HG02798 (cell line): ENCODE data around the gene BCL11B.

Experiments
- ATAC-seq: cut with Tn5 transposase; IDR thresholded peaks from one replicate; pipeline ENCODE4 v1.9.1; 2021; ENCODE audit warnings: mild to moderate bottlenecking; ENCODE audit not compliant: unreplicated experiment, poor library complexity

BCL11B gene

GRCh38 chr14:99268810-99269707 lies 2.9 kb downstream of the BCL11B start:
- no peak for ATAC-seq

DNA sequence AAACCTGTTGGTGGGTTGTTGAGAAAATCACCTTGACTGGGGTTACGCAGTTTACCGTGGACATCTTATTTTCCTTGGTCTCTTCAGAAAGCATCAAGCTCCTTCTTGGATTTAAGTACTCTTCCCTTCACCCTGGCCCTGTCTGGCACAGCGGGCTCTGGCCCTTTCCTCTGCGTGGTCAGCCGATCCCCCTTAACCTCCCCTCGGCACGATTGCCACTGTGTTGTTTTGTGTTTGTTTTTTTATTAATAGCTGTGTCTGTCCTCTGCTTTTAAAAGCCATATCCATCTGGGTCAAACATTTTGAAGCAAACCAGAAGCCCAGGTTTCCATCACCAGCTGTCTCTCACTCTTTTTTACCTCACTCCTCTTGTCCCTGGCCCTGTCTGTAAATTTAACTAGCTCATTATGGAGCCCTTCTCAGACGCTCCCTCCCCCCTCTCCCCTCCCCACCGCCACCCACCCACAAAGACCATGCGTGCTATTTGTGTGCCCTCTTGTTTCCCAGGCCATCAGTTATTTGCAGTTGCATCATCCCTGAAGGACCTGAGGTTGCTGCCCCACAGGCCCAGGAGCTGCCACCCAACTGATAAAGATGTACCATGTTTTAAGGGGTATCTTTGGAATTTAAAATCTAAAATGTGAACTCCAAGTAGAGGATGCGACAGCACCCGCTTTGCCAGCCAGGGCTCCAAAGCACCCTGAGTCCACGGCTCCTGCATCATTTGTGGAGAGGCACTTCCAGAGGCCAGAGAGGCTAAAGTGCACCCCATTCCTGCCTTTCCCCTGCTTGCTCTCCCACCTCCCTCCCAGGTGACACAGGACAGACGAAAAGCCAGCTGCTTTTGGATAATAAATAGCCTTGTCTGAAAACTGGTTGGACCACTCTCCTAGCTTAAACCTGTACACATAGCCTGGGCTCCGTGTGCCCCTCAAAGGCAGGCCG lies 3.9 kb downstream of the BCL11B start:
- ATAC-seq, result no peak

GRCh38 chr14:99267381-99267780 lies 4.6 kb downstream of the BCL11B start:
- no peak for ATAC-seq

GRCh38 chr14:99266181-99267178 lies 5.5 kb downstream of the BCL11B start:
- peak; percentile 83 for ATAC-seq

GRCh38 chr14:99265571-99265970 lies 6.4 kb downstream of the BCL11B start:
- no peak for ATAC-seq

GRCh38 chr14:99264691-99265450 lies 7.1 kb downstream of the BCL11B start:
- no peak for ATAC-seq

DNA sequence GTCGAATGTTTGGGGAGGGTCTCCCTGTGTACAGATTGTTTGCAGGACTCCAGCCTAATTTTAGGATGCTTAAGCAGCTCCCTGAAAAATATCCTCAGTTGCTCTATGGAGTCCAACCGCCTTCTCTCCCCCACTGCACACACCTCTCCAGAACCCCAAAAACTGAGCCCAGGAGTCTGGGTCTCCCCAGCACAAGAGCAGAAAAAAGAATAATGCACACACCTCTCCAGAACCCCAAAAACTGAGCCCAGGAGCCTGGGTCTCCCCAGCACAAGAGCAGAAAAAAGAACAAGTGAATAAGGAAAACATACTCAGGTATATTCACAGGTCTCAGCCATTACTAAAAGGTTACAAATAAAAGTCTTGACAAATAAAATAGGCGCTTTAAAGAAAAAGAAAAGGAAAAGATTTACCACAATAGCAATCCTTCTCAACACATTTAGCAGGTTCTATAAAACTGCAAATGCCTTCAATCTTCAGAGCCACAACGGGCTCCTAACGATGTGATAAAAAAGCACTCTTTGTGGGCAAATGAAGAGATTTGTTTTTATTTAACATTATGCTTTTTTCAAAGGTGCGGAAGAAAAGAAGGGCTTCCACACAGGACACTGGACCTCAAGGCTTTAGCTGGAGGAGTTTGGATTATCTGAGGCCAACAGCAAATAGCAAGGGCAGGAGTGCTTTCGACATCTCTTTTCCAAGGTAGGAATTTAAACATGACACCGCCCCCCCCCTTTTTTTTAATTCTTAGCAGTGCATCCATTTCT lies 8.2 kb downstream of the BCL11B start:
- ATAC-seq, result no peak

GRCh38 chr14:99262977-99263448 lies 9.0 kb downstream of the BCL11B start:
- ATAC-seq, result no peak

GRCh38 chr14:99261912-99262787 lies 9.8 kb downstream of the BCL11B start:
- ATAC-seq, result no peak

- ATAC-seq, result no peak
Observed at GRCh38 chr14:99260587-99261551, 11.1 kb downstream of the BCL11B start.

GRCh38 chr14:99260116-99260515 lies 11.9 kb downstream of the BCL11B start:
- ATAC-seq, result no peak

GRCh38 chr14:99258876-99259726 lies 12.9 kb downstream of the BCL11B start:
- no peak for ATAC-seq

DNA sequence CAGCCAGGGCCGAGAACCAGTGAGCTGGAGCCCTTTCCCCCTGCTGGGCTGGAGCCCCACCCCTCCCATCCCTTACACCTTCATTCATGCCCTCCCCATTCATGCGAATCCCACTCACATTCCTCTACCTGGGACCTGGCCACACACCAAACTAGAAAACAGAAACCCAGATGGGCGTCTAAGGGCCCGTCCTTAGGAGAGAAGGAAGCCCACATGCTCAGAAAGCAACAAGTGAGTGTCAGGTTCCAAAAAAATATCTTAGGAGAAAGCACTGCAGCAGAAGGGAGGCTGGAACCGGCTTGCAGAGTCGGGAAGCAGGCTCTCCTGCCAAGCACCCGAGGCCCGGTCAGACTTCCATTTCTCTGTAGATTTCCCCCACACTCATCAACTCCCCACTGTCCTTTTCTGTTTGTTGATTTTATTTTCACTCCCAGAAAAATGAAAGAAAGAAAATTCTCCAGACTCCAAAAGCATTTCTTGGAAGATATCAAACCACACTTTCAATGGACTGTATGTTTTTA lies 13.6 kb downstream of the BCL11B start:
- ATAC-seq, result no peak

DNA sequence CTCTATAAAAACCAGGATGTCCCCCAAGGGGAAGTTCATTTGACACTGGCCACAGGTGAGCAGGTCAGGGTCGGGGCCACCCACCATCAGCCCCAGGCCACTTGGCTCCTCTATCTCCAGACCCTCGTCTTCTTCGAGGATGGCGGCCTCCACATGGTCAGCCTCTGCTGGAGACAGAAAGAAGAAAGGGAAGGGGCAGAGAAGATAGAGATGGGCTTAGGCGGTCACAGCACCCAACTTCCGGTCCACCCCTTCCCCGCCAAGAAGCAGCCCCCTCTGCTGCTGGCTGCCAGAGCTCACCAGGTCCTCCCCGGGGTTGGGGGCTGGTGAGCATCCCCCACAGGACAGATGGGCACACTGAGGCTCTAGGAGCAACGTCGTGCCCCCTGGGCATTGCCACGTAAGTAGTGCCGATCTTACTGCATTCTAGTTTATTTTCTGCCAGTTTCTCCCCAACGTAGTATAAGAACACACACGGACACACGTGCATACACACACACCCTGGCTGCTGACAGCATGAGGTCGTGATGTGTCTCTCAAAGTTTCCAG lies 14.2 kb downstream of the BCL11B start:
- ATAC-seq, result no peak

DNA sequence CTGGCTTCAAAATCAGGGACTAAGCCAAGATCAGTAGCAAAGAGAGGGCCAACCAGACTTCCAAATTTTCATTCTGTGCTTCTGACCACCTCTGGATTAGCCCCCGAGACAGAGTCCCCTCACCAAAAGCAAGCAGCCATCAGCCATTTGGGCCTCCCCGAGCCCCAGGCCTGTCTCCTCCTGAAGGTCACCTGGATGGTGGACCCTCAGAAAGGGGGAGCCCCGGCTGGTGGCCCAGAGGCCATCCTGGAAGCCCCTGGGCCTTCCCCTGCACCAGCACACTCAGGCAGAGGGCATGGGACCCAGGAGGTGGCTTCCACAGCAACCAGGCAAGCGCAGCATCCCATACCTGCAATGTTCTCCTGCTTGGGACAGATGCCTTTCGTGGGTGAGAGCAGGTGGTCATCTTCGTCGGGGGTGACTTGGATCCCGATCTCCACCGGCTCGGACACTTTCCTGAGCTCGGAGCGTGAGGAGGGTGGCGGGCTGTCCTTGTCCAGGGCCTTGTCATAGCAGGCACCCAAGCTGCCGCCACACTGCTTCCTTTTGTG lies 14.8 kb downstream of the BCL11B start:
- no peak for ATAC-seq
